Measurements from ENCODE around the gene ELL2. TPM values are rescaled to one million over a fixed set of nuclear protein-coding genes. Genes with fewer than 3 reads are reported as not detected.

The ELL2 gene
- polyA plus RNA-seq, 1 donor (not counting 4 experiments of a cell fraction or from before 2014, with no cell fraction given) = 100 TPM

- peaks cover 45% of the 10 kb centered on the region for H3K4me1 ChIP-seq (ENCODE audit: control insufficient read depth, extremely low read depth, insufficient read depth, low read length)
Measured at GRCh38 chr5:95920822-95921221, 40.8 kb downstream of the ELL2 start.

GRCh38 chr5:95919658-95920057, 42.0 kb downstream of the ELL2 start:
- DNase-seq (ENCODE audit: low read depth, low spot score) (no peak), FAIRE-seq (no peak)
- peaks cover 33% of the 10 kb centered on the region for H4K20me1 ChIP-seq (ENCODE audit: control insufficient read depth, extremely low read depth, insufficient read depth, low read length)
- H3K4me1 ChIP-seq (ENCODE audit: control insufficient read depth, extremely low read depth, insufficient read depth, low read length) = peaks cover 35% of the 10 kb centered on the region
- TF ChIP-seq EZH2 (IDR thresholded peaks at IDR 0.05; ENCODE audit: low read length) (no peak), CTCF (optimal IDR thresholded peaks at IDR 0.05 in 1 of 3, IDR thresholded peaks at IDR 0.05 in 1 of 3, conservative IDR thresholded peaks at IDR 0.05 in 1 of 3; ENCODE audit: extremely low read depth in 1 of 3, insufficient read depth in 2 of 3, low read length in 3 of 3) (no peak)
- dilution Hi-C loops (cut with MboI; ENCODE audit: extremely low pct_ligation_motif_present, low sequenced_read_pairs) = no loop called here
- no peak overlapping the region for H3K9ac ChIP-seq (ENCODE audit: control insufficient read depth, extremely low read depth, insufficient read depth, low read length)
- H3K79me2 ChIP-seq (ENCODE audit: control insufficient read depth, insufficient read depth, low read length) = peaks cover 92% of the 10 kb centered on the region
- peaks cover 16% of the 10 kb centered on the region for H3K9me1 ChIP-seq (ENCODE audit: control insufficient read depth, extremely low read depth, insufficient read depth, low read length)
- no peak overlapping the region for H3K4me3 ChIP-seq (ENCODE audit: control insufficient read depth in 2 of 3, extremely low read depth in 1 of 3, insufficient read depth in 2 of 3, low read depth in 1 of 3, low read length in 3 of 3)
- no peaks in the 10 kb centered on the region for H3K9me3 ChIP-seq (ENCODE audit: control insufficient read depth, low read depth, low read length)
- no peak overlapping the region for H3K27ac ChIP-seq (ENCODE audit: control insufficient read depth, insufficient read depth, low read length)
- H2AFZ ChIP-seq (ENCODE audit: control insufficient read depth, low read length) = no peak overlapping the region
- no peak overlapping the region for H3K4me2 ChIP-seq (ENCODE audit: control insufficient read depth, extremely low read depth, insufficient read depth, low read depth, low read length)
- H3K36me3 ChIP-seq (ENCODE audit: control insufficient read depth in 2 of 2, extremely low read depth in 1 of 2, insufficient read depth in 2 of 2, low read length in 2 of 2) = peaks cover 17 to 45% of the 10 kb centered on the region in 2 experiments
- H3K27me3 ChIP-seq (ENCODE audit: control insufficient read depth, extremely low read depth, insufficient read depth, low read length) = no peaks in the 10 kb centered on the region

More at GRCh38 chr5:95920822-95921221, 40.8 kb downstream of the ELL2 start:
- FAIRE-seq (no peak), DNase-seq (ENCODE audit: low read depth, low spot score) (no peak)
- Histone ChIP-seq H3K36me3 (ENCODE audit: control insufficient read depth in 2 of 2, extremely low read depth in 1 of 2, insufficient read depth in 2 of 2, low read length in 2 of 2) (peaks cover 14 to 39% of the 10 kb centered on the region in 2 experiments), H3K9ac (ENCODE audit: control insufficient read depth, extremely low read depth, insufficient read depth, low read length) (no peak overlapping the region), H2AFZ (ENCODE audit: control insufficient read depth, low read length) (no peak overlapping the region), H3K4me2 (ENCODE audit: control insufficient read depth, extremely low read depth, insufficient read depth, low read depth, low read length) (no peak overlapping the region), H3K4me3 (ENCODE audit: control insufficient read depth in 2 of 3, extremely low read depth in 1 of 3, insufficient read depth in 2 of 3, low read depth in 1 of 3, low read length in 3 of 3) (no peak overlapping the region), H3K9me3 (ENCODE audit: control insufficient read depth, low read depth, low read length) (no peaks in the 10 kb centered on the region), H3K27ac (ENCODE audit: control insufficient read depth, insufficient read depth, low read length) (peak overlapping the region; percentile 42), H4K20me1 (ENCODE audit: control insufficient read depth, extremely low read depth, insufficient read depth, low read length) (peaks cover 32% of the 10 kb centered on the region), H3K79me2 (ENCODE audit: control insufficient read depth, insufficient read depth, low read length) (peaks cover 95% of the 10 kb centered on the region), H3K27me3 (ENCODE audit: control insufficient read depth, extremely low read depth, insufficient read depth, low read length) (no peaks in the 10 kb centered on the region), H3K9me1 (ENCODE audit: control insufficient read depth, extremely low read depth, insufficient read depth, low read length) (peaks cover 13% of the 10 kb centered on the region)
- TF ChIP-seq CTCF (optimal IDR thresholded peaks at IDR 0.05 in 1 of 3, IDR thresholded peaks at IDR 0.05 in 1 of 3, conservative IDR thresholded peaks at IDR 0.05 in 1 of 3; ENCODE audit: extremely low read depth in 1 of 3, insufficient read depth in 2 of 3, low read length in 3 of 3) = no peak
- TF ChIP-seq EZH2 (IDR thresholded peaks at IDR 0.05; ENCODE audit: low read length) = no peak
- dilution Hi-C loops (cut with MboI; ENCODE audit: extremely low pct_ligation_motif_present, low sequenced_read_pairs) = no loop called here
